ENCODE measurements around the gene DLG2. TPM values are rescaled to one million over a fixed set of nuclear protein-coding genes. Genes with fewer than 3 reads are reported as not detected.

DLG2 gene
- total RNA-seq, 4 donors from 2014 or later: 0.18 to 8.3 (median 2.5) TPM

DNA sequence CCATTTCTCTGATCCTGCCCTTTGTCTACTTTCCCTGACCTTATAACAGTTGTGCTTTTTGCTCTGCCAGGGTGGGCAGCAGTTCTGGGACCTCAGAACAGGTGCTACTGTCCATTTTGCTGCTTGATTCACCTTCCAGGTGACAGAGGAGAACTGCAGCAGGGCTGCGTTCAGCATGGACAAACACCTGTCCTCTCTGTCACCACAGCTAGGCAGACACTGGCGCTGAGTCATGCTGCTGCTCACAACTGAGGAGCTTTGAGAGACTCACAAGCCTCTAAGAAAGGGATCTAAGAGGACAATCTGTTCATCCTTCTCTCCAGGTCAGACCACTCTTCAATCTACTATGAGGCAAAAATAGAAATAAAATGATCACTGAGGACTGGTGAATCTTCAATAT is 1196.5 kb downstream of the DLG2 start:
- Histone ChIP-seq H3K4me1 (no peaks in the 10 kb centered on the region), H3K27me3 (no peaks in the 10 kb centered on the region), H3K36me3 (no peaks in the 10 kb centered on the region), H3K9me3 (no peaks in the 10 kb centered on the region), H3K4me3 (no peak overlapping the region), H3K27ac (no peak overlapping the region)
- TF ChIP-seq, protein P1, sequence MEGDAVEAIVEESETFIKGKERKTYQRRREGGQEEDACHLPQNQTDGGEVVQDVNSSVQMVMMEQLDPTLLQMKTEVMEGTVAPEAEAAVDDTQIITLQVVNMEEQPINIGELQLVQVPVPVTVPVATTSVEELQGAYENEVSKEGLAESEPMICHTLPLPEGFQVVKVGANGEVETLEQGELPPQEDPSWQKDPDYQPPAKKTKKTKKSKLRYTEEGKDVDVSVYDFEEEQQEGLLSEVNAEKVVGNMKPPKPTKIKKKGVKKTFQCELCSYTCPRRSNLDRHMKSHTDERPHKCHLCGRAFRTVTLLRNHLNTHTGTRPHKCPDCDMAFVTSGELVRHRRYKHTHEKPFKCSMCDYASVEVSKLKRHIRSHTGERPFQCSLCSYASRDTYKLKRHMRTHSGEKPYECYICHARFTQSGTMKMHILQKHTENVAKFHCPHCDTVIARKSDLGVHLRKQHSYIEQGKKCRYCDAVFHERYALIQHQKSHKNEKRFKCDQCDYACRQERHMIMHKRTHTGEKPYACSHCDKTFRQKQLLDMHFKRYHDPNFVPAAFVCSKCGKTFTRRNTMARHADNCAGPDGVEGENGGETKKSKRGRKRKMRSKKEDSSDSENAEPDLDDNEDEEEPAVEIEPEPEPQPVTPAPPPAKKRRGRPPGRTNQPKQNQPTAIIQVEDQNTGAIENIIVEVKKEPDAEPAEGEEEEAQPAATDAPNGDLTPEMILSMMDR (IDR thresholded peaks at IDR 0.05): no peak
- TF ChIP-seq POLR2A (IDR thresholded peaks at IDR 0.05): no peak
- DNase-seq: no peak

GRCh38 chr11:84425673-84426072 is 1201.5 kb downstream of the DLG2 start:
- H3K27me3 ChIP-seq: no peaks in the 10 kb centered on the region
- no peak for TF ChIP-seq POLR2A (IDR thresholded peaks at IDR 0.05)
- TF ChIP-seq, protein P1 (IDR thresholded peaks at IDR 0.05): no peak
- no peak overlapping the region for H3K27ac ChIP-seq
- no peak for DNase-seq
- no peak overlapping the region for H3K4me3 ChIP-seq
- no peaks in the 10 kb centered on the region for H3K36me3 ChIP-seq
- H3K4me1 ChIP-seq: no peaks in the 10 kb centered on the region
- H3K9me3 ChIP-seq: no peaks in the 10 kb centered on the region

DNA sequence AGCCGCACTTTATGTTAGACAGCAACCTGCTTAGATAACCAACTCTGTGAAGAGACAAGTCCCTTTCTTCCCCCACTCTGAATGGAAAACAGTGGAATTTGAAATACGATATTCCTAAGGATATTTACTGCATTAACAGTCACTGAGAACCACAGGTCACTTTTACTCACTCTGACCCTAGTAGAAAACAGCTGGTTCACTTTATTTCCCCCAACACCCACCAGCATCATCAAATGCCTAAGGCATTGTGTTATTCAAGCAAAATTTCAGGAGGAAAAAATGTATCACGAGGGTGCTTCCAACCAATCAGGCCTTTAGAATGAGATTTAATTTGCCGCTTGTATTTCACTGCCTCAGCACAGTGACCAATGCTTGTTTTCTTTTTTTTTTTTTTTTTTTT is 1206.9 kb downstream of the DLG2 start:
- Histone ChIP-seq H3K9me3 (no peaks in the 10 kb centered on the region), H3K27ac (no peak overlapping the region), H3K4me1 (no peaks in the 10 kb centered on the region), H3K36me3 (no peaks in the 10 kb centered on the region), H3K4me3 (no peak overlapping the region), H3K27me3 (no peaks in the 10 kb centered on the region)
- DNase-seq: no peak
- TF ChIP-seq POLR2A (IDR thresholded peaks at IDR 0.05): no peak

DNA sequence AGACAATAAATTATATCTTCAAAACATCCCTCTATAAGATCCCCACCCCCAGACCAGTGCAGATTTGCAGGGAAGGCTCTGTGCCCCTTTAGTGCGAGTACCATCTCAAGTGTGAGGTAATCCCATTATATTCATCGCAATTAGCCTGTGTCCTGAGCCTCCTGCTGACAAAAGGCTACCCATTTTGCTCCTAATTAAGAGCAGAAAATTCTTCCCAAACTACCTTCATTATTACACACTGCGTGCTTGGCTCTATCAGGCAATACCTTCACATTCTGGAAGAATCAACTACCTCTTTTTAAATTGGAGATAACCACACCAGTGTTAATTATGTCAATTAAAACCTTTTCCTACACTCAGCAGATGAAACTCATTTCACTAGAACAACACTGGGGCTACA is 1207.5 kb downstream of the DLG2 start:
- no peak overlapping the region for H3K27ac ChIP-seq
- TF ChIP-seq, protein P1 (IDR thresholded peaks at IDR 0.05): no peak
- no peak for TF ChIP-seq POLR2A (IDR thresholded peaks at IDR 0.05)
- no peaks in the 10 kb centered on the region for H3K9me3 ChIP-seq
- no peaks in the 10 kb centered on the region for H3K4me1 ChIP-seq
- no peaks in the 10 kb centered on the region for H3K36me3 ChIP-seq
- no peak for DNase-seq
- H3K4me3 ChIP-seq: no peak overlapping the region
- no peaks in the 10 kb centered on the region for H3K27me3 ChIP-seq

- Histone ChIP-seq H3K9me3 (no peaks in the 10 kb centered on the region), H3K27ac (no peak overlapping the region), H3K27me3 (no peaks in the 10 kb centered on the region), H3K4me1 (no peaks in the 10 kb centered on the region), H3K36me3 (no peaks in the 10 kb centered on the region), H3K4me3 (no peak overlapping the region)
- TF ChIP-seq, protein P1 (IDR thresholded peaks at IDR 0.05): no peak
- TF ChIP-seq POLR2A (IDR thresholded peaks at IDR 0.05): no peak
- DNase-seq: no peak
Observed at GRCh38 chr11:84414920-84415319, 1212.2 kb downstream of the DLG2 start.

DNA sequence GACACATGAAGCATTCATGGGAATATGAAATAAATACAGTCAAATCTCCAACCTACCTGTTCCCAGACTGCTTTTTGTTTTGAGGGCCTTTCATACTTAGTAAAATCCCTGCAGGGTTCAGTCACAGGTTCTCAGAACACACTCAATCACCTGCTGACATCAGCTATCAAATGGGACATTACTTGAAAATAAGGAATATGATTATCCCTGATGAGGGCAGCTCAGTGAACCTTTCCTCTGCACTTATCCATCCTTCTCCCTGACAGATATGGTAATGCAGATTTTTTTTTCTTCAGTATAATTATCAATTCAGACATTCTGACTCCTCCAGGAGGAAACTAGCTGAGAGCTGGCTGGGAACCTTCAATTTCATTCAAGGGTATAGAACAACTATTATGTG is 1213.6 kb downstream of the DLG2 start:
- no peak overlapping the region for H3K27ac ChIP-seq
- no peaks in the 10 kb centered on the region for H3K36me3 ChIP-seq
- no peaks in the 10 kb centered on the region for H3K27me3 ChIP-seq
- TF ChIP-seq POLR2A (IDR thresholded peaks at IDR 0.05): no peak
- TF ChIP-seq, protein P1 (IDR thresholded peaks at IDR 0.05): no peak
- DNase-seq: no peak
- H3K9me3 ChIP-seq: no peaks in the 10 kb centered on the region
- no peak overlapping the region for H3K4me3 ChIP-seq
- H3K4me1 ChIP-seq: no peaks in the 10 kb centered on the region
